HCT116 (cell line): Measurements from ENCODE around the gene RAI14.

ENCODE experiments used
- CEBPB ChIP-seq: IDR thresholded peaks from 2 replicates; pipeline ENCODE4 v1.6.1; 2012; ENCODE audit warnings: low read depth
- CTCF ChIP-seq, 3 experiments: fragments of 200-600 bp in 1 of 3; sonication (generic) in 1 of 3; IDR thresholded peaks in 2 of 3; conservative IDR thresholded peaks in 1 of 3; 2 replicates each; pipeline ENCODE4 v1.5.1; 2012 to 2017; ENCODE audit warnings: low read depth in 2 of 3, low read length in 2 of 3, antibody characterized with exemption in 1 of 3, borderline replicate concordance in 1 of 3, control low read depth in 1 of 3, mild to moderate bottlenecking in 1 of 3, mixed read lengths in 1 of 3, mixed run types in 1 of 3, moderate library complexity in 1 of 3; ENCODE audit not compliant: insufficient read depth in 1 of 3
- EZH2 ChIP-seq: fragments of 200-600 bp; sonication (generic); IDR thresholded peaks from 2 replicates; pipeline ENCODE4 v1.6.1; 2017; ENCODE audit warnings: antibody characterized with exemption, mixed run types
- FOSL1 ChIP-seq: IDR thresholded peaks from 2 replicates; pipeline ENCODE4 v1.6.1; 2012; ENCODE audit warnings: low read depth
- MAX ChIP-seq: IDR thresholded peaks from 2 replicates; pipeline ENCODE4 v1.6.1; 2012
- POLR2A ChIP-seq: IDR thresholded peaks from 2 replicates; pipeline ENCODE4 v1.7.0; 2011; ENCODE audit warnings: borderline replicate concordance; ENCODE audit not compliant: insufficient read depth, insufficient read length; ENCODE audit errors: extremely low read depth
- POLR2AphosphoS5 ChIP-seq: IDR thresholded peaks from 2 replicates; pipeline ENCODE4 v1.6.1; 2011; ENCODE audit warnings: mild to moderate bottlenecking, low read depth, low read length, moderate library complexity
- RAD21 ChIP-seq: IDR thresholded peaks from 2 replicates; pipeline ENCODE4 v1.6.1; 2012; ENCODE audit warnings: low read depth, mild to moderate bottlenecking
- REST ChIP-seq: IDR thresholded peaks from 2 replicates; pipeline ENCODE4 v1.6.1; 2012; ENCODE audit warnings: low read depth
- TCF7L2 ChIP-seq: IDR thresholded peaks from 2 replicates; pipeline ENCODE4 v1.7.0; 2011; ENCODE audit warnings: borderline replicate concordance, inconsistent platforms; ENCODE audit not compliant: insufficient read depth, insufficient read length; ENCODE audit errors: extremely low read depth
- YY1 ChIP-seq: IDR thresholded peaks from 2 replicates; pipeline ENCODE4 v1.6.1; 2011; ENCODE audit warnings: low read length, low read depth, moderate library complexity, mild to moderate bottlenecking; ENCODE audit not compliant: insufficient replicate concordance; ENCODE audit errors: extremely low read depth
- ZBTB33 ChIP-seq: IDR thresholded peaks from 2 replicates; pipeline ENCODE4 v1.6.1; 2011; ENCODE audit warnings: mild to moderate bottlenecking, low read length, moderate library complexity; ENCODE audit not compliant: insufficient replicate concordance; ENCODE audit errors: extremely low read depth
- ZFX ChIP-seq: fragments of 450-650 bp; IDR thresholded peaks from 2 replicates; pipeline ENCODE4 v1.6.1; 2017

GRCh38 chr5:34743878-34744277 lies 87.8 kb downstream of the RAI14 start:
- no peak for TF ChIP-seq REST
- TF ChIP-seq CEBPB = no peak
- TF ChIP-seq FOSL1 = no peak
- no peak for TF ChIP-seq POLR2A
- TF ChIP-seq POLR2AphosphoS5 = no peak
- no peak for TF ChIP-seq ZFX
- no peak for TF ChIP-seq ZBTB33
- TF ChIP-seq CTCF (IDR thresholded peaks at IDR 0.05 in 2 of 3, conservative IDR thresholded peaks at IDR 0.05 in 1 of 3; ENCODE audit: borderline replicate concordance in 1 of 3, insufficient read depth in 1 of 3, low read depth in 2 of 3, low read length in 2 of 3) = no peak
- TF ChIP-seq TCF7L2 = no peak
- TF ChIP-seq EZH2 = no peak
- no peak for TF ChIP-seq MAX
- no peak for TF ChIP-seq YY1
- no peak for TF ChIP-seq RAD21
